ENCODE data around the gene TPBGL.

TPBGL gene

DNA sequence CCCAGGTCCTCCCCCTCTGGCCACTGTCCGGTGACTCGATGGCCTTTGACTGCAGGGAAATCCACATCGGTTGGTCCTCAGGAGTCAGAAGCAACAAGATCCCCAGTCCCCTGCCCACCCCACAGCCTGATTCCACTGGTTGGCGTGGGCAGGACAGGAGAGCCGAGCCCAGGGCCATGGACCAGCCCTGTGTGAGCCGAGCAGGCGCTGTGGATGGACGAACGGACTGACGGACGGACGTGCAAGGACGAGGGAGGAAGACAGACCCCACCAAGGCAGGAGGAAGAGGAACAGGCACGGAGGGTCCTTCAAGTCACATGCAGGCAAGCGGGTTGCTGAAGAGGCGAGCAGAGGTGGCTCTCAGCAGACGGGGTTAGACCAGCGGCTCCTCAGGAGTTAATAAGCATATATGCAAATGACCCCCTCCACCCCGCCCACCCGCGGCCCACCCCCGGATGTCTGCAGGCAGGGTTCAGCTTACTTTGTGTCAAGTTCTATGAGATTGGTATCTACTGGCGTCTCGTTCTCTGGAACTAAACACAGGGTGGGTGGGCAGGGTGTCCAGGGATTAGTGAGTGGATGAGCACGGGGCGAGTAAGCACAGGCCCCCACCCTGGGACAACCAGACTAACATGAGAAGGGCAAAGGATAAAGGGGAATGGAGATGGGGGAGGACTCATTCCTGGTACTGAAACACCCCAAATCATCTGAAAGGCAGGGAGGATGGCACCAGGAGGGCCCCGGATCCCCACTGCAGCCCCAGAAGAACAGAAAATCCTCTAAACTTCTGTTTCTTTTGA is 26.8 kb downstream of the TPBGL start:
- ChIA-PET CTCF (no interaction called here), POLR2A (no interaction called here)
- no peak for TF ChIP-seq ARNT (IDR thresholded peaks at IDR 0.05)
- TF ChIP-seq HDGF (IDR thresholded peaks at IDR 0.05; ENCODE audit: borderline replicate concordance) = no peak
- no peak for TF ChIP-seq NFRKB (IDR thresholded peaks at IDR 0.05)
- TF ChIP-seq SUZ12 (IDR thresholded peaks at IDR 0.05) = no peak
- no peak for TF ChIP-seq FOXM1 (IDR thresholded peaks at IDR 0.05; ENCODE audit: borderline replicate concordance)
- no peak for TF ChIP-seq SP1 (IDR thresholded peaks at IDR 0.05)
- no peak for TF ChIP-seq CTBP1 (IDR thresholded peaks at IDR 0.05; ENCODE audit: borderline replicate concordance)
- no peak for TF ChIP-seq L3MBTL2 (conservative IDR thresholded peaks at IDR 0.05)
- TF ChIP-seq, protein P1, sequence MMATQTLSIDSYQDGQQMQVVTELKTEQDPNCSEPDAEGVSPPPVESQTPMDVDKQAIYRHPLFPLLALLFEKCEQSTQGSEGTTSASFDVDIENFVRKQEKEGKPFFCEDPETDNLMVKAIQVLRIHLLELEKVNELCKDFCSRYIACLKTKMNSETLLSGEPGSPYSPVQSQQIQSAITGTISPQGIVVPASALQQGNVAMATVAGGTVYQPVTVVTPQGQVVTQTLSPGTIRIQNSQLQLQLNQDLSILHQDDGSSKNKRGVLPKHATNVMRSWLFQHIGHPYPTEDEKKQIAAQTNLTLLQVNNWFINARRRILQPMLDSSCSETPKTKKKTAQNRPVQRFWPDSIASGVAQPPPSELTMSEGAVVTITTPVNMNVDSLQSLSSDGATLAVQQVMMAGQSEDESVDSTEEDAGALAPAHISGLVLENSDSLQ (IDR thresholded peaks at IDR 0.05) = no peak
- TF ChIP-seq ELF4 (IDR thresholded peaks at IDR 0.05) = no peak
- TF ChIP-seq FOXA1 (IDR thresholded peaks at IDR 0.05) = no peak
- TF ChIP-seq BHLHE40 (IDR thresholded peaks at IDR 0.05; ENCODE audit: borderline replicate concordance) = no peak
- TF ChIP-seq TARDBP (IDR thresholded peaks at IDR 0.05) = no peak
- TF ChIP-seq LEF1 (IDR thresholded peaks at IDR 0.05; ENCODE audit: borderline replicate concordance) = no peak
- TF ChIP-seq FOXK2 (IDR thresholded peaks at IDR 0.05) = no peak
- no peak for TF ChIP-seq ZNF384 (IDR thresholded peaks at IDR 0.05)
- no peak for DNase-seq (ENCODE audit: extremely low spot score)

DNA sequence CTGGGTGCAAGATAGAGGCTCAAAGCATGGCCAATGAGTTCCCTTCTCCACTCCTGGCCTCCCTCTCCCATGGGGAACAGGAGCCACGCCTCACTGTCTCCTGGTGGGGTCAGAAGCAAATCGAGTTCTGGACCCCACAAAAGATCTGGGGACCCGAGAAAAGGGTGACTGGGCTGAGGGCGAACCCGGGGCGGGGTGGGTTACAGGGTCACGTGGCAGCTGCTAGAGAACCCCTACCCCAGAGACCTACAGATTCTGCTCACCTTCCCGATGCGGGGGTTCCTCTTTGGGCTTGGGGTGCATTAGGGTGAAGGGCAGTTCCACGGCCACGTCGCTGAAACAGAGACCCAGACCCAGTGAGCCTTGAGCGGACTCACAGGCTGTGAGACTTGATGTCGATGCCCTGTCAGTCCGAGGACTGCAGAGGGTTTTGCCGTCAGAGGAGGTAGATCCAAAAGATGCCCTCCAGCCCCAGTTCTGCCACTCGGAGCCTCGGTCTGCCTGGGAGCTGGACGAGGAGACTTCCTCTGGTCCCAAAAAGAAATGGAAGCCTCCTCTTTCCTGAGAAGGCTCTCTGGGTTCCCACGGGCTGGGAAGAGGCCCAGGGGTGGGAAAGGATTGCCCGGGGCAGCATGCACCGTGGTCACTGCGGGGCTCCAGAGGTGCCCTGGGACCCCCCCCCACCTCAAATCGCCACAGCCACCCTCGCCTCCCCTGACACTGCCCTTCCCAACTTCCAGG is 28.2 kb downstream of the TPBGL start:
- DNase-seq (ENCODE audit: extremely low spot score) = no peak
- no peak for TF ChIP-seq TARDBP (IDR thresholded peaks at IDR 0.05)
- TF ChIP-seq BHLHE40 (IDR thresholded peaks at IDR 0.05; ENCODE audit: borderline replicate concordance) = no peak
- no peak for TF ChIP-seq SP1 (IDR thresholded peaks at IDR 0.05)
- no peak for TF ChIP-seq NFRKB (IDR thresholded peaks at IDR 0.05)
- TF ChIP-seq HDGF (IDR thresholded peaks at IDR 0.05; ENCODE audit: borderline replicate concordance) = no peak
- TF ChIP-seq ZNF384 (IDR thresholded peaks at IDR 0.05) = no peak
- TF ChIP-seq FOXM1 (IDR thresholded peaks at IDR 0.05; ENCODE audit: borderline replicate concordance) = no peak
- TF ChIP-seq L3MBTL2 (conservative IDR thresholded peaks at IDR 0.05) = no peak
- no peak for TF ChIP-seq CTBP1 (IDR thresholded peaks at IDR 0.05; ENCODE audit: borderline replicate concordance)
- no peak for TF ChIP-seq FOXK2 (IDR thresholded peaks at IDR 0.05)
- no peak for TF ChIP-seq ARNT (IDR thresholded peaks at IDR 0.05)
- no peak for TF ChIP-seq FOXA1 (IDR thresholded peaks at IDR 0.05)
- TF ChIP-seq LEF1 (IDR thresholded peaks at IDR 0.05; ENCODE audit: borderline replicate concordance) = no peak
- TF ChIP-seq SUZ12 (IDR thresholded peaks at IDR 0.05) = no peak
- no peak for TF ChIP-seq ELF4 (IDR thresholded peaks at IDR 0.05)
- TF ChIP-seq, protein P1 (IDR thresholded peaks at IDR 0.05) = no peak
- ChIA-PET CTCF (interaction anchor here (1.3 kb wide), 1 partner anchor 27 kb away, joined by 4 read pairs; no protein-coding TSS in a partner anchor), POLR2A (no interaction called here)

DNA sequence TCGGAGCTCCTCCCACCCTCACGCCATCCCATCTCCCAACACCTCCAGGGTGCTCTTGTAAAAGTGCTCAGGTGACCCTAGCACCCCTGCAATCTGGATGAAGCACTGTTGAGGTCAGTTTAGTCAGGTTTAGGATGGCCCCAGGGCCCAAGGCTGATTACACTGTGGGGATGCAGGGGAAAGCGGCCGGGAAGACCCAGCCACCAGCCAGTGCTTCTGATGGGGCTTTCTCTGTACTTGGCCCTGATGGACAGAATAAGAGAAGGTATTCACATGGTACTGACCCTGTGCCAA is 28.7 kb downstream of the TPBGL start:
- CTCF ChIA-PET = interaction anchor here (1.3 to 2.3 kb wide), 2 partner anchors 21 to 27 kb away, joined by 4 to 9 read pairs; no protein-coding TSS in a partner anchor
- no peak for DNase-seq (ENCODE audit: extremely low spot score)
- POLR2A ChIA-PET = no interaction called here
- TF ChIP-seq FOXK2 (IDR thresholded peaks at IDR 0.05) (no peak), CTBP1 (IDR thresholded peaks at IDR 0.05; ENCODE audit: borderline replicate concordance) (no peak), SUZ12 (IDR thresholded peaks at IDR 0.05) (no peak), BHLHE40 (IDR thresholded peaks at IDR 0.05; ENCODE audit: borderline replicate concordance) (no peak), ZNF384 (IDR thresholded peaks at IDR 0.05) (no peak), FOXM1 (IDR thresholded peaks at IDR 0.05; ENCODE audit: borderline replicate concordance) (no peak), LEF1 (IDR thresholded peaks at IDR 0.05; ENCODE audit: borderline replicate concordance) (no peak), SP1 (IDR thresholded peaks at IDR 0.05) (no peak), FOXA1 (IDR thresholded peaks at IDR 0.05) (no peak), L3MBTL2 (conservative IDR thresholded peaks at IDR 0.05) (no peak), TARDBP (IDR thresholded peaks at IDR 0.05) (no peak), NFRKB (IDR thresholded peaks at IDR 0.05) (no peak), ARNT (IDR thresholded peaks at IDR 0.05) (no peak), HDGF (IDR thresholded peaks at IDR 0.05; ENCODE audit: borderline replicate concordance) (no peak), ELF4 (IDR thresholded peaks at IDR 0.05) (no peak)
- TF ChIP-seq, protein P1 (IDR thresholded peaks at IDR 0.05) = no peak

DNA sequence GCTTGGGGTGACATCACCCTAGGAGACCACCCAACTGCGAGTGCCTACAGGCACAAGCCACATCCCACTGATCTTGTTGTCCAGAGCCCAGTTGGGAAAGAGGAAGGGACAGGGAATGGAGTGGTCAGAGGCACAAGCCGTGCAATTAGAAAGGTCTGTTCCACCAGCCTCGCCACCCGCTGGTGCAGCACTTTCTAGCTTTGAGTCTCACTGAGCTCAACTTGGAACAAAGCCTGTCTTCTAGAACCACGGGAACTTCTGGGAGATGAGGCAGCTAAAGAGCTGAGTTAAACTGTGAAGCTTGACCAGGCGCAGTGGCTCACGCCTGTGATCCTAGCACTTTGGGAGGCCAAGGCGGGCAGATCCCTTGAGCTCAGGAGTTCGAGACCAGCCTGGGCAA is 29.3 kb downstream of the TPBGL start:
- ChIA-PET CTCF (interaction anchor here (0.6 to 2.3 kb wide), 4 partner anchors 21 to 409 kb away, joined by 3 to 9 read pairs (median 4); no protein-coding TSS in a partner anchor), POLR2A (no interaction called here)
- TF ChIP-seq BHLHE40 (IDR thresholded peaks at IDR 0.05; ENCODE audit: borderline replicate concordance) (no peak), NFRKB (IDR thresholded peaks at IDR 0.05) (no peak)
- DNase-seq (ENCODE audit: extremely low spot score) = no peak

DNA sequence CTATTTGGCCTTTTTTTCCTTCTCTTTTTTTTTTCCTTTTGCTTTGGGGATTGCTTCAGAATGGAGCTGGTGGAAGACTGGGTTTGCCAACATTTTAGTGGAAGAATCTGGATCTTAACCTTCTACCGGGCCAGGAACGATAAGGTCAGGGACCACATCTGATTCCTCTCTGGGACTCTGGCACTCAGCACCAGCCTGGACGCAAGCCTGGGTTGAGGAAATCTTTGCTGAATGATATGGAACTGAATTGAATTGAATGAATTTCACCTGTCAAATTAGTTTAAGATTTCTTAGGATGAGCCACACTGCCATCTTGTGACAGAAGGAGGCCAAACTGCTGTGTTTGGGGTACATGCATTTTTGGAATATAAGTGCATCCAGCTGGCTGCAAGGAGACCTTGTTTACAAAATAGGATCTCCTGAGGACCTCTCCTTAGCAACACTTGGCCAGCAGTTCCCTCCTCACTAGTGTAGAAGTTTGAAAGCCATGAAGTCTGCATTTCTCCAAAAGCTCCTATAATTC is 30.4 kb downstream of the TPBGL start:
- ChIA-PET CTCF (interaction anchor here (0.6 to 2.3 kb wide), 8 partner anchors 9 to 549 kb away, joined by 3 to 9 read pairs (median 4); no protein-coding TSS in a partner anchor), POLR2A (no interaction called here)
- no peak for DNase-seq (ENCODE audit: extremely low spot score)
- TF ChIP-seq CTBP1 (IDR thresholded peaks at IDR 0.05; ENCODE audit: borderline replicate concordance) = no peak
- TF ChIP-seq HDGF (IDR thresholded peaks at IDR 0.05; ENCODE audit: borderline replicate concordance) = no peak
- TF ChIP-seq BHLHE40 (IDR thresholded peaks at IDR 0.05; ENCODE audit: borderline replicate concordance) = no peak
- TF ChIP-seq FOXA1 (IDR thresholded peaks at IDR 0.05) = no peak
- TF ChIP-seq SUZ12 (IDR thresholded peaks at IDR 0.05) = no peak
- TF ChIP-seq ZNF384 (IDR thresholded peaks at IDR 0.05) = no peak
- no peak for TF ChIP-seq LEF1 (IDR thresholded peaks at IDR 0.05; ENCODE audit: borderline replicate concordance)
- no peak for TF ChIP-seq TARDBP (IDR thresholded peaks at IDR 0.05)
- TF ChIP-seq SP1 (IDR thresholded peaks at IDR 0.05) = no peak
- TF ChIP-seq ARNT (IDR thresholded peaks at IDR 0.05) = no peak
- TF ChIP-seq L3MBTL2 (conservative IDR thresholded peaks at IDR 0.05) = no peak
- no peak for TF ChIP-seq FOXK2 (IDR thresholded peaks at IDR 0.05)
- no peak for TF ChIP-seq FOXM1 (IDR thresholded peaks at IDR 0.05; ENCODE audit: borderline replicate concordance)
- TF ChIP-seq, protein P1 (IDR thresholded peaks at IDR 0.05) = no peak
- TF ChIP-seq NFRKB (IDR thresholded peaks at IDR 0.05) = no peak
- no peak for TF ChIP-seq ELF4 (IDR thresholded peaks at IDR 0.05)

Data from HEK293T (cell line).